T-helper 1 cell (primary cell): ENCODE results near the gene RPL19.
A peak's percentile ranks its signal among the peaks of the same experiment; 100 is the strongest.

ENCODE experiments used
- DNase-seq, 5 donors: peaks; one replicate each; pipeline ENCODE4 v3.0.0-alpha.2; 2012 to 2020

The RPL19 gene

DNA sequence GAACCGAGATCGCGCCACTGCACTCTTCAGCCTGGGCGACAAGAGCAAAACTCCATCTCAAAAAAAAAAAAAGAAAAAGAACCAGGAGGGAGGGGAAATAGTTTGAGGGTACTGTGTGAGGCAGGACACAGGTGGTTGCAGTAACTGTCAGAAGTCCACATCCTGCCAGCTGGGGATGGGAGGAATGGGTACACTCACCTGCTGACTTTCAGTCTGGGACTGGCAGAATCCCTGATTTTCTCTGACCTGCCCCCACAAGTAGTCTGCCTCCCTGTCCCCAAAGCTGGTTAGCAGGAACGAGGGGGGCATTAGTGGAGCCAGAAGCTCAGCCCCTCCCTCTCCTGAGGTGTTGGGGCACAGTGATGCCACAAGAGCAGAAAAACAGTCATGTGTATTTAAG lies 27.0 kb upstream of the RPL19 start:
- no peak for DNase-seq

DNA sequence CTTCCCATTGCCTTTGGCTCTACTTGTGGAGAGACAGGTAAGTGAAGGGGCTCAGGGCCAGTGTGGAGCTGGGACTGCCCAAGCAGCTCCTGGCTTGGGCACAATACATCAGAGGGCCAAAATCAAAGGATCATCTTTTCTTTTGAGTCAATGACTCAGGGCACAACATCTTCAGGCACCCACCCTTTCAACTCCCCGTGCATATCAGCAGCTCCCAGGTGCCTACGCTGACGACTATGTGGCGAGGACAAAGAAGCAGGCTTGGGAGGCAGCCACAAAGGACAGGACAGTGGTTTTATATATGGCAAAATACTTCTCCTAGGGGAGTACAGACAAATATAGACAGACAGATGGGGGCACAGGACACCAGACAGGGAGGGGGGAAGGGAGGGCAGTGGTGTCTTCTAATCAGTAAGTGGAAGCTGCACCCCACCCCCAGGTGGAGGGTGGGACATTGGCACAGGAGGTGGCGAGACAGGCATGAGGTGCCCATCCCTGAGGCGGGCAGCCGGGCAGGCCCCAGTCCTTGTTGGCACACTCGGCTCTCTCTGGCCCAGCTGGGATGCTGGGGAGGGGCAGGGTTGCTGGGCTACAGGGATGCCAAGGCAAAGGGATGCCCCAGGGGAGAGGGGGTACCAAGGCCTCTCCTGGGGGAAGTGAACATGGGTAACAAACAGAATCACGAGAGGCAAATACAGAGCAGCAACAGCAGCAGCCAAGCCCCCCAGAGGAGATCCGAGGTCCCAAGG lies 26.4 kb upstream of the RPL19 start:
- no peak for DNase-seq

DNA sequence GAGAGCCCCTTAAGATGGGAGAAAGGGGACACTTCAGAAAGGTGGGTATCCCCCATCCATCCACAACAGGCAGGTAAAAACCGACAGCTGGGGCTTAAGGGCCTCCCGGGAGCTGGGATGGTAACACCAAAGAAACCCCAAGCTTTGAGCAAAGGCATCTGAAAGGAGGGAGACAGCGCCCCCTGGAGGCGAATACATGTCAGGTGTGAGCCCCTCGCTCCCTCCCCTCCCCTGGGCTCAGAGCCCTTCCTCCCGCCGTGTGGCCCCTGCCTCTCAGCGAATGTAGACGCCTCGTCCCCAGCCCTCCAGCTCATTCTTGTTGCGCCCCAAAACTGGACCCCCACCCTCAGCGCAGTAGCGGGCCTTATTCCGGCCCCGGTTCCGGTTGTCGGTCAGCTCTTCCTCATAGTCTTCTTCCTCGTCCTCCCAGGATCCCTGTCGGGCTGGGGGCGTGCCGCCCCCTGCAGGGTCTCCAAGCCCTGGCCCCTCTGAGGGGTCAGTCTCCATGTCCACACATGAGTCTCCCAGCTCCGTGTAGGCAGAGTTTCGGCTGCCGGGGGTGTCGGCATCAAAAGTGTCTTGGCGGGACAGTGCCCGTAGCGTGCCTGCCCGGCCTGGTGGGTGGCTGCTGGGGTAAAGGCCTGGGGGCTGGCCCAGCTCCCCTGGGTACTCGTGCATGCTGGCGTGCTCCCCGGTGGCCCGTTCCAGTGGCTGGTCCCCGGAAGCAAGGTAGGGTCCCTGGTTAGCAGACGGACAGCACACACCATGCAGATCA lies 25.0 kb upstream of the RPL19 start:
- peak; percentile 54 to 79 (median 62) for DNase-seq

DNA sequence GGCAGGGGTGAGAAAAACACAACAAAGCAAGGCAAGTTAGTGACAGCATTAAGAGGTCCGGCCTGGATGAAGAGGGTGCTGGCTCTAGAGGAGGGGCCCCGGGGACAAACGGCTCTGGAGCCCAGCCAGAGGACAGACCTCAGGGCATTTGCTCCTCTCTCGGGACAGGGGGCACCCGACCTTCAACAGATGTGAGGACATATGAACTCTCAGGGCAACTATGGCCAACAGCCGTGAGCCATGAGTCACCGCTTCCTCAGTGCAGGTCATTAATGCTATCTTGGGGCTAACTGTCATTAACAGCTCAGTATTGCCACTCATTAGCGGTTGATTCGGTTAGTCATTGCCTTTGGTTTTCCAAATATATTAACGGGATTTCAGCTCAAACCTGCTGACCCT lies 24.4 kb upstream of the RPL19 start:
- DNase-seq, result no peak

DNA sequence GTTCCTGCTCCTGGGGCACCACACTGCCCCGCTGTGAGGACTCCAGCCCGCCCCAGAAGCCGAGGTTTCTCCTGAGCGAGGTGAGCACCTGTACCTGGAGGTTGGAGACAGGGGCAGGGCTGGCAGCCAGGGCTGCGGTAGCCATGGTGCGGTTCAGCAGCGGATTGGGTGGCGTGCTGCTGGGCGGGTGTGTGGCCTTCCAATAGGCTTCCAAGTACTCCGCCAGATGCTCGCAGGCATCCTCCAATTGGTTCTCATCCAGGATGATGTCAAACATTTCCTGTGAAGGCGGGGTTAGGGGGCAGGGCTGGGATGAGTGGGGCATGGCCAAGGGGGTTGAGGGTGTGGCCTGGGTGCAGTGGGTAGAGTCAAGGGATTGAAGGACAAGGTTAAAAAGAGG lies 22.8 kb upstream of the RPL19 start:
- no peak for DNase-seq

DNA sequence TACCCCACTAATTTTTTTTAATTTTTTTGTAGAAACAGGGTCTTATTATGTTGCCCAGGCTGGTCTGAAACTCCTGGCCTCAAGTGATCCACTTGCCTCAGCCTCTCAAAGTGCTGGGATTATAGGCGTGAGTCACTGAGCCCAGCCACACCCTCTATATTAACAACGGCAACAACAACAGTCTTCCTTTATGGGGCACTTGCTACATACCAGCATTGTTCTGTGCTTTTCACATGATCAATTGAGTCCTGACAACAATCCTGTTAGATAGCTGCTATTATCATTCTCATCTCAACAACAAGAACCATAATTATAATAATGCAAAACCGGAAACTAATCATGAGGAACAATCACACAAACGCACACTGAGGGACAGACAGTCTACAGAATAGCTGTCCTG lies 21.5 kb upstream of the RPL19 start:
- DNase-seq, result no peak

DNA sequence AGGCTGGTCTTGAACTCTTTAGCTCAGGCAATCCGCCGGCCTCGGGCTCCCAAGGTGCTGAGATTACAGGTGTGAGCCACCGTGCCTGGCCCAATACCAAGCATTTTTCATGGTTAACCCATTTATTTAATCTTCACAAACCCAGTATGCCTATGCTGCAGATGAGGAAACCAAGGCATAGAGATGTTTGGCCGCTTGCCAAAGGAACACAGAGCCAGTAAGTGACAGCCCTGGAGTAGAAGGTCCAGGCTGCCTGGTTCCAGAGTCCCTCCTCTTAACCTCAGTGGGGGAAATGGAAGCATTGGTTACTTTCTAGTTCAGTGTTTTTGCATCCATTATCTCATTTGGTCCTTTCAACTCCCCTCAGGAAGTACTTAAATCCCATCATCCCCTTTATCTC lies 18.8 kb upstream of the RPL19 start:
- DNase-seq, result no peak

DNA sequence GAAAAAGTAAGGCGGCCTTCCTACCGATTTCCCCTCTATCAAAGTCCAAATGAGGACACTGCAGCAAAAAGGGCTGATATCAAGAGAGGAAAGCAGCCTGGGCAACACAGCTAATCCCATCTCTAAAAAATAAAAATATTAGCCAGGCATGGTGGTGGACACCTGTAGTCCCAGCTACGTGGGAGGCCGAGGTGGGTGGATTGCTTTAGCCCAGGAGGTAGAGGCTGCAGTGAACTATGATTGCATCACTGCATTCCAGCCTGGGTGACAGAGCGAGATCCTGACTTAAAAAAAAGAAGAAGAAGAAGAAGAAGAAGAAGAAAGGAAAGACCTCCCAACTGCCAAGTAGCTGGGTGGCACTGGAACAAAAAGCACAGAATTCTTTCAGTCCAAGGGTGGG lies 17.0 kb upstream of the RPL19 start:
- DNase-seq, result no peak

DNA sequence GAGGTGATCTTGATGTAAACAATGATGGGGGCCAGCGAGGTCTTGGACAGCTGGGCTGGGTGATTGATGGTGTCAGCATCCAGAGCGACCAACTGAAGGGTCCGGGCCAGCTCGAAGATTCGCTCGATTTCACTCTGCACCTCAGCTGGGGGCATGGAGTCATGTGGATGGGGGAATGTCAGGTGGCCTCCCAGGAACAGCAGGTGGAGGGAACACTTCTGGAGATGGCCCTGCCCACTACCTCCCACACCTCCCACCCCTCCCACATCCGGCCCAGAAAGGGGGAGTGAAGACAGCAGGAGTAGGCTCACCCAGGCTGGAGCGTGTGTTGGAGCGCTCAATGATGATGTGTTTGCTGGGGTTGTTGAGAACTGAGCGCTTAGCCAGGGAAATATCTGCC lies 16.4 kb upstream of the RPL19 start:
- no peak for DNase-seq

DNA sequence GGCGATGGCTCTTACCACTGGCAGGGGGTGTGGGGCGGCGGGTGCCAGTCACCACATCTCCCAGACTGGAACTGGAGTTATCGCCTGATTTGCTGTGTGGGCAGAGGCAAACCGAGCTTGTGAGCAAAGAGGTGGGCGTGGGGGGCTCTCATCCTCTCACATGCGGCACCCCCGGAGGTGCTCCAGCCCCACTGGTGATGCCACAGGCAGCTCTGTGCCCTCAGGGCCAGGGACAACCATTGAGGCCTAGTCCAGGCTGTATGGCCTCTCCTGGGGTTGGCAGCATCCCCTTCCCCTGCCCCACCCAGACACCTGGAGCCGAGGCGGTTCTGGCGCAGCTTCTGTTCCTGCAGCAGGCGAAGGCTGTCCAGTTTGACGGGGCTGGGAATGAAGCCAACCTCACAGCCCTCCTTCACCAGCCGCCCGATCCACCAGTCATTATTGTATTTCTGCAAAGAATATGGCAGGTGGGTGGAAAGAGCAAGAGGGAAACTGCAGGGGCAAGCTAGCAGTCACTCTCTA lies 13.5 kb upstream of the RPL19 start:
- DNase-seq, result no peak

DNA sequence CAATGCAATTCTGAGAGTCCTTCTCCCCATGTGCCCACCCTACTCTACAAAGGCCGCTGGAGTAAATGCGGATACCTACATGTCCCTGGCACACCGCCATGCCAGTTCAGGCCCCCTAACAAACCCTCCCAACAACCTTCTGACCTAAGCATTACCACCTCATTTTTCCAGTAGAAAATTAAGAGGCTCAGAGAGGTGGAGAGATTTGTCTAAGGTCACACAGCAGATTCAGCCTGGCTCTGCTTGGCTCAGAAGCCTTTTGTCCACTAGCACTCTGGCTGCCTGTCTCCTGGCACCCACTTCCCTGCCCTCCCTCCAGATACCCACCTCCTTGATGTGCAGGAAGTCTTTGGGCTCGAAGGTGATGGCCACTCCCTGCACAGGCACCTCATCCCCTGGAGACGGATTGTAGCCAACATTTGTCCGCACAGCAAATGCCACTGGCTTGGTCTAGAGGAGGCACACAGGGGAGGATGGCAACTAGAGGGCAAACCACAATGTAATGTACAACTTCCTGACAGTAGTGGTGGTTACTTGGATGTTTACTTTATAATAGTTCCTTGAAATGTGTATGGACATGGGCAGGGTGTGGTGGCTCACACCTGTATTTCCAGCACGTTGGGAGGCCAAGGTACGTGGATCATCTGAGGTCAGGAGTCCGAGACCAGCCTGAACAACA lies 12.8 kb upstream of the RPL19 start:
- DNase-seq, result no peak

DNA sequence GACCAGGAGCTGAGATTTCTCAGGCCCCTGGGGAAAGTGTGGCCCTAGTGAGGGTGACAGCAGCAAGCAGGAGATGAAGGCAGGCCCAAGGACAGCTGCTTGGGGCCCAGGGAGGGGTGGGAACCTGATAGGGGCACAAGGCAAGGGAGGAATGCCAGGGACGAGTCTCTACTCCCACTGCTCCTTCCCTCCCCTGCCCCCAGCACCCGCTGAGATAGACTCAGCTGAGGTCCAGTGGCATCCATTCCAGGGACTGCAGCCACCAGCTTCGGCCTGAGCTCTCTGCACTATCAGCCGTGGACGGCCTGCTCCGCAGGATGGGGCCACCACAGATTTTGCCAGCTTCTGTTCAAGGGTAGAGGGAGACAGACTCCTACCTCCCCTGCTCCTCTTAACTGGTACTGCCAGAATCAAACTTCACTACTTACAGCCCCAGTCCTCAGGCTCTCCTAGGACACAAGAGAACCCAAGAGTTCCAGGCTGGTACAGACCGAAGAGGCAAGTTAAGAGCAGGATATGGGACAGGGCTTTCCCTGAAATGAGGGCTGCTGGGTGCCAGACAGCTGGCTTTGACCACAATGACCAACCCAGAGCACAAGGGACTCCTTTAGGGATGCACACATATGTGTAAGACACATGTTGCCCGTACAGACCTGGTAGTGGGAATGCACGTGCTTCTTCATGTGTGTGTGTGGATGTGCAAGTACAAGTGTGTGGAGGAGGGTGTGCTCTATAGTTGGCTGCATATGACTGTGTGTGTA lies 8.2 kb upstream of the RPL19 start:
- DNase-seq, result no peak

DNA sequence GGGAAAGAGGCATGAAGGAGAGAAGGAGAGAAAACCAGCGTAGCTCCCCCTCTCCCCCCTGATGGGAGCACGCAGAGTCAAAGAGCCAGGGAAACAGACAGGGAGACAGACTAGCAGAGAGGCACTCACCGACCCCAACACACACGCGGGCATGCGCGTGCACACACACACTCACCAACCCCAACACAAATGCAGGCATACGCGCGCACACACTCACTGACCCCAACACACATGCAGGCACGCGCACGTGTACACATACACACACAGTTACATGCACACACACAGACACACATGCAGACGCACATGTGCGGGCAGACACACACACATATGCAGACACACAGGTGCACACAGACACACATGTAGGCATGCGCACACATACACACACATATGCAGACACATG lies 7.2 kb upstream of the RPL19 start:
- DNase-seq, result no peak

DNA sequence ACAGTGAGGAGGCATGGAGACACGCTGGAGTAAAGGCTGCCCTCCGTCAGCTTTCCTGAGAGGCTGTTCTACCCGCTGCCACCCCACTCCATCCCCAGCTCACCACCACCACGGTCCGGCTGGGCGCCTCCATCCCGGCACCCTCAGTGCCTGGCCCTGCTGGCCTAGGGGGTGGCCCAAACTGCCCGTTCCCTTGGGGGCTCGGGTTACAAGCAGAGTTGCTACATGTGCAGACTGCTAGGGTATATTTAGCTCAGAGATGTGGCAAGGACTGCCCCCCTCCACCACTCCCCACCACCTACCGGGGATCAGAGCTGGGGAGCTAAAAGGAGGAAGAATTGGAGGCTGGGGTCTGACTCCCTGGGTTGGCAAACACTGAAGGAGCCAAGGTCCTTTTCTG lies 6.7 kb upstream of the RPL19 start:
- DNase-seq, result no peak

DNA sequence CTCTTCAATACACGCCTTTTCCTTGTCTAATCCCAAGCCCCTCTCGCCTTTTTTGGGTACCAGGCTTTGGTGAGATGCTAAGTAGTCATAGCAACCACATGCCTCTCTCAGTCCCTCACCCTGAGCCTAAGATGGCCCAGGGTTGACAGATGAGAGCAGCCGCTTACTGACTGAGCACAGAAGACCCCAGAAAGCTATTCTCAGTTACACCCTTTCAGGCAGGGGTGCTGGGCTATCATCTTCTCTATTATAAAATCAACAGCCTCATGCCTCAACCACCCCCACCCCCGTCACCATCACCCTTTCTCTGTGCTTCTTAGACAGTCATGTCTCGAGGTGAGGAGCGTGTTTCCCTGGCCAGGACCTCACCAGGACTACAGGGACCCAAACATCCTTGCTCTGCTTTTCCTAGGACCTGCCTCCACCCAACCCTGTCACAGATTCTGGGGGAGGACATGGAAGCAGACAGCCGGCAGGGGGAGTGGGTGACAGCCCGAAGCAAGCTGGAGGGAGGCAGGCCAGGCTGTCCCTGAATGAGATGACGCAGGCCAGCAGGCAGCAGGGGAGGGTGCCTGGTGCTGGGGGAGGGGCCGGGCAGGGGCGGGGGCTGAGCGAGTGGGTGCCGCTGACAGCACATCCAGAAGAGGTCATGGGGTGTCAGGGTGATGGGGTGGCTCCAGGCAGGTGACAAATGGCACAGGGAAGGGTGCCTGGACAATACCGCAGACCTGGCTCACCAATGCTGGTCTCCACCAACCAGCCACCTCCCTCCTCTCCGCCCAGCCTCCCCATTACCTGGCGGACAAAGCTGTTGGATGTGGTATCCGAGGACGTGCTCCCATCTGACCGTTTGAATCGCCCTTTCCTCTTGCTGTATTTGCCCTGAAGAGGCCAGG lies 5.7 kb upstream of the RPL19 start:
- no peak for DNase-seq

DNA sequence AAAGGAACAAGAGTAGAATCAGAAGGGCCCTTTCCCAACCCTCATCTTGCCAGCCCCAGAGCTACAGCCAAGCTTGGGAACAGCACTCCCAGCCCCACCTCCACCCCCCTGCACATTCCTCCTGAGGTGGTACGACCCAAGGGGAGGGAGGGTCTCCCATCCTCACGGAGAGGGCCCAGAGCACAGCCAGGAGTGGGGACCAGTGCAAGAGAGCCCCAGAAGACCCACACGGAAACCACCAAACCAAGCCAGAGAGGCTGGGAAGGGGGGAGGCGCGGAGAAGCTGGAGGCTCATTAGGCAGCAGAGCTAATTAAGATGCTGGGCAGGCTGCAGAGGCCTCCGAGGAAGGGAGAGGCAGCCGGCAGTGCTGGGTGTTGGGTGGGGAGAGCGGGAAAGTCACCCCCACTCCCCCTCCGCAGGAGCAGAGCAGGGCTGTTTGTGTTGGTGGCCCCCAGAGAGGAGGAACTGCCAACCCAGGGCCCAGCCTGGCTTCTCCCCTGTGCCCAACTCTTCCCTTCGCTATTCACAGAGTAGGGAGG lies 5.0 kb upstream of the RPL19 start:
- DNase-seq, result no peak

DNA sequence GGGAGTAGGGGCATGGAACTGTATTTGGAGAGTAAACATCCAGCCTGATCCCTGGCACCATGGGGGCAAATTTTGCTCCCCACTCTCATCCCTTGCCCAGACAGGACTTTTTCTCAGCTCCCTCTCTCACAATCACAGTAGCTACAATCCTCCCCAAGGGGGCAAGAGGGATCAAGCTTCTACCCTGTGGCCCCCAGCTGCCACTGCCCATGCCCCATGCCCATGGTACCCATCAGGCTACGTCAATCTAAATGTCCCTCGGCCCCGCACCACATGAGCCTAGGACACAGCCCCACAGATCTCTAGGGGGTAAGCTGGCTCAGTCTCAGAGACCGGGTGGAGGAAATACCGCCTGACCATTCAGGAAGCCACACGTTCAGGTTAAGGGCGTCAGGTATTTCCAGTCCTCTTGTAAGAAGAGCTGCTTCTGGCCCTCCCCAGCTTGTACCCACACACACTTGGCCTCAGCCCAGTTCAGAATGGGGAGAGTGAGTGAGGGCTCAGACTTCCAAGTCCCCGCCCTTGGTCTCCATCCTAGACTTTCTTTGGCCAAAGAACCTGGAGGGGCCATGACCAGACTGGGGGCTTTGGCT lies 4.4 kb upstream of the RPL19 start:
- DNase-seq, result no peak

DNA sequence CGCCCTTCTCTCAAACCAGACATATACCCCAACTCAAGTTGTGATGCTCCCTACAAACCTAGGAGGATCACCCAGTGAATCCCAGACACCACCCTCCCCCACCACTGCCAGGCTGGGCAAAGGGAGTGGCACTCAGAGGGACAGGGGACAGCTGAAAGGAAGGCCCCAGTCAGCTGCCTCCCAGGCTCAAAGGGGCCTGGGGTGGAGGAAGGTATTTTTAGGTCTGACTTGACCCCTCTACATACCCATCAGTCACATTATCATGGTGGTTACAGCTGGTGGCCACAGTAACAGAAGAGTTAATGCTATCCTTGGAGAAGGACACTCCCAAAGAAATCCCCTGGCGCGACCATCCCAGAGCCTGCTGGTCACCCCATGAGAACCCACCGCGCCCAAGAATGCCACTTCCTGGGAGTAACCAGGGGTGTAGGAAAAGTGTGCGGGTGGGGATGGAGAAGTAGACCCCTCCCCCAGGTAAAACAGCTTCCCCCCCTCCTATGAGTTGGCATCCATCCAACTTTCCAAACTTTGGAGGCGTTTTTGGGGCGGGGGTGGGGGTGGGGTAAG lies 3.8 kb upstream of the RPL19 start:
- no peak for DNase-seq

DNA sequence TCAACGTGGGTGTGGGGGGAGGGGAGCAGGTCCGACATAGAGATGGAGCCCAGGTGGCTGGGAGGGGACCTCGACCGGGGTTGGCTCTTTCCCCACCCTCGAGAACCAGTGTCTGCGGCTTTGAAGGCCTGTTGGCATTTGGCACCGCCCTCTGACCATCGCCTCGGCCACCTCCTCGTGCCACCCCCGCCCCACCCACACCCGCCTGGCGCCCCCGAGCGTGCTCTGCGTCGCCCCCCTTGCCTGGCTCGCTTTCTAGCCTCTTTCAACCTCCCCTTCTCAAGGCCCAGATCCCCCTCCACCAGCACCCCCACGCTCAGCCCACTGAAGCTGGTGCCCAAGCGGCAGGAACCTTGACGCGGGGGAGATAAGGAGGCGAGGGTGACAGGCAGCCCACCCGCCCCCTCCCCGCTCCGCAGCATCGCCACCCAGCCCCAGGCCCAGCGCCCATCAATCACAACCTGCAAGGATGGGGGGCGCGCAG lies 3.2 kb upstream of the RPL19 start:
- no peak for DNase-seq

DNA sequence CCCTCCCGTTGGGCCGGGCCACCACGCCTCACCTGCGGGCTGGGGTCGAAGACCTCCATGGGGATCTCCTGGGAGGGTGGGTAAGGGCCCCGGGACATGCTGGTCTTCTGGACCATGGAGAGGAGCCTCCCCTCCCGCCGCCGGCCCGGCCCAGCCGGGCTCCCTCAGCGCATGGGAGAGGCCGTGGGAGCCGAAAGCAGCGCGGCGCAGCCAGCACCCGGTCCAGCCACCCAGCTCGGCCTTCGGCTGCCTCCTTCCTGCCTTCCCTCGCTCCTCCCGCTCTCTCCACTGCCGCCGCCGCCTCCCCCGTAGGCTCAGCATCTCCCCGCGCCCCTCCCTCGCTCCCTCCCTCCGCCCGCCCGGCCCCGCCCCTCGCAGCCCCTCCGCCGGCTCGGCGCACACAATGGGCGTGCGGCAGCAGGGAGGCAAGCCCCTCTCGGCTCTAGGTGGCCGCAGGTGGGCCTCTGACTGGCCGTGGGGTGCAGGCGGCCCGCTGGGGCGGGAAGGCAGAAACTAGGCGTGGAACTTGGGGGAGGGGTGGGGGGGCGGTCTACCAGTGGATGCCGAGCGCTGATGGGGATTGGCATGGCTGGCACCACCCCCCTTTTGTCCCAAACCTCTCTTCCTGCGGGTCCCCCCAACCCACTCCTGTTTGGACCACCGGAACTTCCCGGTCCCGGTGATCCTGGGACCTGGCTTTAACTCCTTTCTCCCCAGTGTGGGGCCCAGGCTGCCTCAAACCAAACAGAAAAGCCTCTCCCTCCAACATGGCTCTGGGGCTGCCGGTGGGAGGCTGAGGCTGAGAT lies 2.5 kb upstream of the RPL19 start, which contains the start of gene CACNB1:
Gene CACNB1 (minus strand): TSS at position 290 of the 806 bp plus-strand sequence. CDS start 174 bp downstream, at position 116.
- peak; percentile 64 to 77 (median 67) for DNase-seq
